SIG-M5 treated with dmso at 0.1 percent for 504 hours (cell line): ENCODE data around the gene RAMP1.
A peak's percentile ranks its signal among the peaks of the same experiment; 100 is the strongest.

Source experiments
- DNase-seq: peaks from one replicate; lab custom pipeline; 2025; ENCODE audit not compliant: unreplicated experiment; lab: John Stamatoyannopoulos, UW

The RAMP1 gene

GRCh38 chr2:237913193-237913917 is 53.9 kb downstream of the RAMP1 start:
- DNase-seq, result no peak

DNA sequence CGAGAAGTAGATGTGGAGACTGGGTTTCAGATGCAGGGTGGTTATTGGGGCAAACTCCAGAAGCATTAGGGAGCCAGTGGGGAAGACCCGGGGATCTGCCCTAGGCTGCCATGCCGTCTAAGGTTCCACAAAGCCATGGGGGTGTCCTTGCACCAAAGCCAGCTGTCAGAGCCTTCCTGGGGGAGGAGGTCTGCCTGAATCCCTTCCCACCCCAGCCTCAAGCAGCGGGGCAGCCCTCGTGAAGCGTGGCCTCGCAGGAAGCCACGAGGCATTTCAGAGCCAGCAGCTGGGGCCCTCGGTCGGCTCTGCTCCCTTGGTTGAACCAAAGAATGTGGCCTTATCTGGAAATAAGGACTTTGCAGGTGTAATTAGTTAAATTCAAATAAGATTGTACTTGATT is 56.2 kb downstream of the RAMP1 start:
- DNase-seq, result no peak

DNA sequence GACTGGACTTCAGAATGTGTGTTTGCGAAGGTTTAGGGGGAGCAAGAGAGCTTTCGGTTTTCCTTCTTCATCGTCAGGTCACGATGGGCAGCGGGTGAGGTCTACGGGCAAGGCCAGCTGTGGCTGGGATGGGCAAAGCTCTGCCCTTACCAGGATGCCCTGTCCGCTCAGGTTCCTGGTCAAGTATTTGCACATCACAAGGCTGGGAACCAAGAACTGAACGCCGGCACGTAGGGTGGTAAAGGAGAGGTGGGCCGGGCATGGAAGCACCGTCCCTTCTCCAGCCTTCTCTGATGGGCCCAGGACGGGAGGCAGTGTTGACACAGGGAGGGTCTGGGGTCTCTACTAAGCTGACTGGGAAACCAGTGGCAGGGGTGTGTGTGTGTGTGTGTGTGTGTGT is 56.9 kb downstream of the RAMP1 start:
- DNase-seq, result no peak

DNA sequence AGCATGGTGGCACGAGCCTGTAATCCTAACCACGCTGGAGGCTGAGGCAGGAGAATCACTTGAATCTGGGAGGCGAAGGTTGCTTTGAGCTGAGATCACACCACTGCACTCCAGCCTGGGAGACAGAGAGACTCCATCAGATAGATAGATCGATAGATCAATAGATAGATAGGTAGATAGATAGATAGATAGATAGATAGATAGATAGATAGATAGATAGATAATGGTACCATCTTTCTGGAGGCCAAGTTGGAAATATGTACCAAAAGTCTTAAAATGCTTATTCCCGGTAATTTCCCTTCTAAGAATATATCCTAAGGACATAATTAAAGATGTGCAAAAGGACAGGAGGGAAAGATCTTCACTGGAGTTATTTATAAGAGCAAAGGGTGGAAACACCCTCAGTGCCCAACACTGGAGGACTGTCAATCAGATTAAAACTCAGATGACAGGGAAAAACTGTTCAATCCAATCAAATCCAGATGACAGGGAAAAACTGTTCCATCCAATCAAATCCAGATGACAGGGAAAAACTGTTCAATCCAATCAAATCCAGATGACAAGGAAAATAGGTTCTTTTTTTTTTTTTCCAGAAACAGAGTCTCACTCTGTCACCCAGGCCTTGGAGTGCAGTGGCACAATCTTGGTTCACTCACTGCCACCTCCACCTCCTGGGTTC is 58.4 kb downstream of the RAMP1 start:
- no peak for DNase-seq

GRCh38 chr2:237919593-237919992 is 60.2 kb downstream of the RAMP1 start:
- peak; percentile 19 for DNase-seq

GRCh38 chr2:237920673-237921072 is 61.2 kb downstream of the RAMP1 start:
- DNase-seq, result no peak

DNA sequence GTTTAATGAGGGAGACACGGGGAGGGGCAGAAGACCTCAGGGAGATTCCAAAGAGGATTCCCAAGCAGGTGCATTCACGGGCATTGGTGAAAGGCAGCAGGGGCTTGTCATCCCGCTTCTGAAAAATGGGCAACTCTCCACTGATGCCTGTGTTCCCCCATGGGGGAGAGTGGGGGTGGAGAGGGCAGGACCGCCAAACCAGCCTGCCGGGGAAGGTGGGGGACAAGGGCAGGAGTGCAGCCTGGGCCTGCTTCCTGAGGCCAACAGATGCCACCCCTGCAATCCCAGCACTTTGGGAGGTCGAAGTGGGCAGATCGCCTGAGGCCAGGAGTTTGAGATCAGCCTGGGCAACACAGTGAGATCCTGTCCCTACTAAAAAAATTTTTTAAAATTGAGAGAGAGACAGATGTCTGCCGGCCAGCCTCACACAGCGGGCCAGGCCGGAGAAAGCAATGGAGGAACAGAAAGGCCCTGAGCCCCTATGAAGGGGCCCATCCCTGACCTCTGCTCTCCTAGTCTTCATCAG is 62.6 kb downstream of the RAMP1 start:
- DNase-seq, result no peak

DNA sequence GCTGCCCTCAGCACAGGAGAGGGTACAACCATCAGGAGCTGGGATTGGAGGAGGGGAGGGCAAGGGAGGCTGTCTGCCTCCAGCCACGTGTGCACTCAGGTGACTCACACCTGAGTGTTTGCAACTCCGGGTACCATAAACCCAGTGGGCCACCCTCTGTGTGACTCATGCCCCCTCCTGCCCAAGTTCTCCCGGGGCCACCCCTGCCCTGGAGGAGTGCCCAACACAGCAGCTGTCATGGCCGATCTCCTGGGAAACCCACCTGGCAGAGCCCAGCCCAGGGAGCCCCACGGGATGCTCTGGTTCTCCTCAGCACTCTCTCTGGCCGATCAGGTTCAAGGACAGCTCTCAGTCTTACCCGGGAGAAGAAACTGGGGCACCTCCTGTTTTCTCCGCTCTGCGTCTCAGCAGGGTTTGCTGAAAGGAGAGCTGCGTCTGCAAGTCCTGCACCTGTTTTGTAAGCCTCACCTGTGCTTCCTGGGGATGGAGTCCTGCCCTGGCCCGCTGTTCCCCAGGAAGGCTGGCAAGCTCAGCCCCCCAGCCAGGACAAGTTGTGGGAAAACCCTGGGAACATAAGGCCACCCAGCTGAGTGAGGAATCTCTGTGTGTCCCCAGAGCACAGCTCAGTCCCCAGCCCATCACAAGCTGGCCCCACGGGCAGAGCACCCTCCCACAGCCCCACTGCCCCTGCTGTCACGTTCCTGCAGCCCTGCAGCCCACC is 63.4 kb downstream of the RAMP1 start:
- no peak for DNase-seq

DNA sequence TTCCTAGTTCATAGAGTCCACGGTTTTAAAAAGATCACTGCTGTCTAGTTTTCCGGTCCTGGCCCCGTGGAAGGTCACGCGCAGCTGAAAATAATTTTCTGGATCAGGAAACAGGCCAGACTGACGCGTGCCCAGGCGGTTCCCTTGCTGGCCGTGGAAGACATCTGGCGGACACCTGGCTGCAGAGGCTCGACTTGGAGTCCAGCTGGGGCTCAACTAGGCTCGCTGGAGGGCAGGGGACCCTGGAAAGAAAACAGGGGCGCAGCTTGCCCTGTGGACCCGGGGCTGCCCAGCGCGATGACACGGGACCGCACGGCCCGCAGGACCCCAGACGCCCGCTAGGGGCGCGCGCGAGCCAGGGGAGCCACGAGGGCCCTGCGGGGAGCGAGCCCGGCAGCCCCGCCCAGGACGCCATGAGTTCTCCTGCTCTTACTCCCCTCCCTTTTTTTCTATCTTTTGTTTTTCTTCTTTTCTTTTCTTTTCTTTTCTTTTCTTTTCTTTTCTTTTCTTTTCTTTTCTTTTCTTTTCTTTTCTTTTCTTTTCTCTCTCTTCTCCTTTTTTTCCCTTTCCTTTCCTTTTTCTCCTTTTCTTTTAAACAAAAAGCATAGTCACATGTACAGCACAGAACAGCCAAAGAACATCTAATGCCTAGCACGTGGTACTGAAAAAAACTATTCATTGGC is 64.2 kb downstream of the RAMP1 start:
- DNase-seq, result no peak

DNA sequence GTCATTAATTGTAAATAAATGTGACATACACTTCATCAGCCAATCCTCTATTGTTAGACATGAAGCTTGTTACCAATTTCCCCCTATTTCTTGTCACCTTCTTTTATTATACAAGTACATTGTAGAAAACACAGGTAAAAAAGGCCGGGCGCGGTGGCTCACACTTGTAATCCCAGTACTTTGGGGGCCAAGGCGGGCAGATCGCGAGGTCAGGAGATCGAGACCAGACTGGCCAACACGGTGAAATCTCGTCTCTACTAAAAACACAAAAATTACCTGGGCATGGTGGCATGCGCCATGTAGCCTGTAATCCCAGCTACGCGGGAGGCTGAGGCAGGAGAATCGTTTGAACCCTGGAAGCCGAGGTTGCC is 64.7 kb downstream of the RAMP1 start:
- DNase-seq, result no peak

DNA sequence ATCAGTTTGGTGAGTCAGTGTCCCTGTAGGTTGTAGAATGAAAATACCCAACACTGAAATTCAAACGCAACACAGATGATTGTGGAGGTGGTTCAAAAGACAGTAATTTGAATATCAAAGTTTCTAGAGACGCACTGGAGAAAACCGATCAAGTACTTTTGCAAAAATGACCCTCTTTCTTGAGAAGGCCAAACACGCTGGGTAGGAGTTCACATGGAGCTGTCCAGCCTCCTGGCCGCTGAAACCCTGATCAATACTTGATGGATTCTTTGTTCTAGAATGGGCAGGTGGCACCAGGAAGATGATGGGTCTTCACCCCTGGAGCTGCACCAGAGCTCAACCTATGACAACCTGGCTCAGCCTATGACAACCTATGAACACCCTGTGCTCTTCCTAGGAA is 67.7 kb downstream of the RAMP1 start:
- no peak for DNase-seq

GRCh38 chr2:237927986-237928385 is 68.6 kb downstream of the RAMP1 start:
- DNase-seq, result no peak

- DNase-seq, result no peak
Measured at GRCh38 chr2:237929979-237930378, 70.6 kb downstream of the RAMP1 start.

- DNase-seq, result peak; percentile 83
Measured at GRCh38 chr2:237931205-237931721, 71.8 kb downstream of the RAMP1 start.

DNA sequence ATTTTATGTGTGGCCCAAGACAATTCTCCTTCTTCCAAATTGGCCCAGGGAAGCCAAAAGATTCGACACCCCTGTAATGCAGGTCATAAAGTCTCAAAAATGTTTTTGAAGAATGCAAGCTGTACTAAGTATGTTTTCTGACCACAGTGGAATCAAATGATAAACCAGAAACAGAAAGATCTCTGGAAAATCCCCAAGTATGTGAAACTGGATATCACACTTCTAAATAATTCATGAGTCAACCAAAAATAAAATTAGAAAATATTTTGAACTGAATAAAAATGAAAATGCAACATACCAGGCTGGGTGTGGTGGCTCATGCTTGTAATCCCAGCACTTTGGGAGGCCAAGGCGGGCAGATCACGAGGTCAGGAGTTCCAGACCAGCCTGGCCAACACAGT is 73.3 kb downstream of the RAMP1 start:
- no peak for DNase-seq

- DNase-seq, result no peak
Measured at GRCh38 chr2:237934186-237934585, 74.8 kb downstream of the RAMP1 start.

DNA sequence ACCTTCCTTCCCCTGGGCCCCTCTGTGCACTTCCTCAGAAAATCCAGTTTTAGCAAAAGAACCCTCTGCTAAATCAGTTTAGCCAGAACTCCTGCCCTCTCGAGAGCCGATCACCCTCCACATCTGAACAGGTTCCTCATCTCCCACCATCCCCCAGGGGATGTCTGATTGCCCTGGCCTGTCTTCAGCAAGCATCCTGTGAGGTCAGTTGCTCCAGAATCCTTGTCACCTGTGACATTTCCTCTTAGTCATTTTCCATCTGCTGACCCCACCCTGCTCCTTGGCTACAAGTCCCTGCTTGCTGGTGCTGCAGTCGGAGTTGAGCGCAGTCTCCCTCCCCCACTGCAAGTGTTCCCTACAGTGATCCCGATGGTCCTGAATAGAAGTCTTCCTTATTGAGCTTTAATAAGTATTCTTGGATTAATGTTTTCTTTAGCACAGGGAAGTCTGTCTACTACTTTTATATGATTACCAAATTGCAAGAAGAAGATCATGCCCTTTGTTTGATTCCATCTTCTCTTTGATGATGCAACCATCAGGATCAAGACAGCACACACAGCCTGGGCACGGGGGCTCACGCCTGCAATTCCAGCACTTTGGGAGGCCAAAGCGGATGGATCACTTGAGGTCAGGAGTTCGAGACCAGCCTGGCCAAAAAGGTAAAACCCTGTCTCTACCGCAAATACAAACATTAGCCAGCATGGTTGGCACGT is 76.5 kb downstream of the RAMP1 start:
- no peak for DNase-seq

DNA sequence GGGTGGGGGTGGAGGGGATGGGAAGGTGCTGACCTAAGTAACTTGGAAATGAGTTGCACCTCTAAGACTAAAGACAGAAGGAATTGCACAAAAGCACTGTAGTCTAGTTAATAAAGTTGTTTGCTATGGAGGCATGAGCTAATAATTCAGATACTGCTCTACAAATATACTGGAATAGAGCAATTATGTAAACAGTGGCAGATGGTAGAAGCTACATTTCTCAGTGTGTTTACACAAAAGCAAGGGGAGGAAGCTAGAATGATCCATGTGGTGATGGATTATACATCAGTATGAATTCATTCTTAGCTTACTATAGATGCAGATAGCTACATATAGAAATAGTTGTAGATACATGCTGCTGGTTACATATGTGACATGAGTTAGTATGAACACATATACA is 79.8 kb downstream of the RAMP1 start:
- DNase-seq, result no peak

GRCh38 chr2:237940828-237941227 is 81.4 kb downstream of the RAMP1 start:
- DNase-seq, result no peak

- DNase-seq, result no peak
Measured at GRCh38 chr2:237941239-237941638, 81.8 kb downstream of the RAMP1 start.

DNA sequence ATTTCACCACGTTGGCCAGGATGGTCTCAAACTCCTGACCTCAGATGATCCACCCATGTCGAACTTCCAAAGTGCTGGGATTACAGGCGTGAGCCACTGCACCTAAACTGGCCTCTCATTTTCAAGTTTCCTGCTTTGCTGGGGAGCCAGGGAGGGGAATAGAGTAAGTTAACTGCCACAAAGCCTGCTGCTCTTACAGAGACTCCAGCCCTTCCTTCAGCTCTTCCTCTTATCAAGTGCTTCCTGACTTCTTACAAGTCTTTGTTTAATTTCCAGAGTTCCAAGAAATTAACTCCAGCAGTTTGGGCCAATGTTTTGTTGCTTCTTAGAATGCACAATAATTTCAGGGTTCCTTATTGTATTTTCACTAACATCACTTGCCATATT is 83.1 kb downstream of the RAMP1 start:
- no peak for DNase-seq
